Liver (tissue), 3 donors: ENCODE data around the gene PLD4.

Experiments used
- ATF3 ChIP-seq: IDR thresholded peaks from 2 replicates; pipeline ENCODE4 v1.6.1; 2016; ENCODE audit warnings: antibody characterized with exemption
- CTCF ChIP-seq: fragments of 150-350 bp; IDR thresholded peaks from 2 replicates; pipeline ENCODE4 v1.5.1; 2017; ENCODE audit warnings: improper control_type of control experiment, low read depth, low read length; ENCODE audit not compliant: missing input control
- FOXA1 ChIP-seq: IDR thresholded peaks from 2 replicates; pipeline ENCODE4 v1.6.1; 2016; ENCODE audit warnings: antibody characterized with exemption
- GABPA ChIP-seq, 2 donors: IDR thresholded peaks in 1 of 2; conservative IDR thresholded peaks in 1 of 2; 2 replicates each; pipeline ENCODE4 v1.6.1; 2016; ENCODE audit warnings: antibody characterized with exemption in 2 of 2, mild to moderate bottlenecking in 1 of 2, moderate library complexity in 1 of 2
- MAX ChIP-seq: IDR thresholded peaks from 2 replicates; pipeline ENCODE4 v1.6.1; 2016; ENCODE audit warnings: antibody characterized with exemption
- TAF1 ChIP-seq: conservative IDR thresholded peaks from 2 replicates; pipeline ENCODE4 v1.6.1; 2016; ENCODE audit warnings: antibody characterized with exemption, mild to moderate bottlenecking
- YY1 ChIP-seq: IDR thresholded peaks from 2 replicates; pipeline ENCODE4 v1.6.1; 2016; ENCODE audit warnings: antibody characterized with exemption, mild to moderate bottlenecking
- donor health status: healthy.
- donor health status: healthy.

- TF ChIP-seq CTCF (no peak), MAX (no peak), FOXA1 (no peak), ATF3 (no peak), YY1 (no peak), TAF1 (no peak), GABPA (IDR thresholded peaks at IDR 0.05 in 1 of 2, conservative IDR thresholded peaks at IDR 0.05 in 1 of 2) (no peak)
Observed at GRCh38 chr14:104913435-104913834, 11.2 kb upstream of the PLD4 start.
